ENCODE measurements around the gene UST.

UST gene

DNA sequence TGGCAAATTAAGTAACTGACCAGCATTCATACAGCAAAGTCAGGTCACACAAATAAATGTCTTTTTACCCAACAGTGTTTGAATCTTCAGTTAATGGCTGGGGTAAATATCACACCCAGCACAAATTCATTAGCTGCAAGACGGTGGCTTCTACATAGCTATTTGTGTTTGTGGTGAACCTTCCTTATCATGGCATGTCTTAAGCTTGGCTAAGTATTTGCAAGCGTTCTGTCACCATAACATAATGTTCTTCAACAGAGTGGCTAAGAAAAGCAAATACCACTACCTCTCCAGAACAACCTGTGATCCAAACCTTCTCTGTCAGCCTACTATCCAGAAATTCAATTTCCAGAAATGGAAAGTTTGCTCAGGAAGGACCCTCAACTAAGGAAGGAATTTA is 315.1 kb downstream of the UST start:
- H3K4me1 ChIP-seq (ENCODE audit: control insufficient read depth, insufficient read depth, low read length): peaks cover 4% of the 10 kb centered on the region
- WGBS (ENCODE audit: insufficient coverage, insufficient read length): no CpG with 5 or more reads among the region's 2 CpGs
- no peak overlapping the region for H3K27ac ChIP-seq (ENCODE audit: low read length)

DNA sequence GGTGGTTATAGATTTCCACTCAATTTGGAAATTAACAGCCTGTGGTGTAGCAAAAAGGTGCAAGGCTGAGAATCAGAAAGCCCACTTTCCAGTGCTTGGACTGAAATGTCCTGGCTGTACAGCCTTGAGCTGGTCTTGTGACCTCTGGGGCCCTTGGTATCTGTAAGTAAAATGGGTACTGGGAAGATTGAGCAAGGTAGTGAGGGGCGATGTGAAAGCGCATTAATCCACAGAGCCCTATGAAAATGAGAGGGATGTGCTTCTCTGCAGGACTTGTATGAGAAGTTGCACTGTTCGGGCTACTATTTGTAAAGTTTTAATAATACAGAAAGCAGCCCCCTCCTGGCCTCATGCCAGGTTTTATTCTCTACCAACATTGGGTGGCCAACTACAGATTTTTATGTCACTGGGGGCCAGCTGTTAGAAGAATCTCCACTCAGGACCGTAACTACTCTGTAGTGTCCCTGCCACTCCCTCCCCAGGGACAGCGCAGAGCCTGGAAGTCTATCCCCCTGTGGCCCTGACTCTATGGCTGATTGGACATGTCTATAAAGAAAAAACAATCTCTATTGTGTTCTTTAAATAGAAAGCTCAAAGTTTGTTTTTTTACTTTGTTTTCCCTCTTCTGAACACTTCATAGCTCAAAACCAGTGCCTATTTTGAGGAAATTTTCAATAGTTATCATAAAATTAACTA is 316.0 kb downstream of the UST start:
- Histone ChIP-seq H3K4me1 (ENCODE audit: control insufficient read depth, insufficient read depth, low read length) (peaks cover 4% of the 10 kb centered on the region), H3K36me3 (ENCODE audit: control insufficient read depth, insufficient read depth, low read length) (no peaks in the 10 kb centered on the region), H3K27ac (ENCODE audit: low read length) (no peak overlapping the region), H3K27me3 (ENCODE audit: control insufficient read depth, insufficient read depth, low read length) (no peaks in the 10 kb centered on the region), H3K4me3 (ENCODE audit: low read length) (no peak overlapping the region), H3K9me3 (ENCODE audit: control insufficient read depth, insufficient read depth, low read length) (no peaks in the 10 kb centered on the region)
- WGBS (ENCODE audit: insufficient coverage, insufficient read length): no CpG with 5 or more reads among the region's 5 CpGs
- DNase-seq (ENCODE audit: low read depth, low spot score): no peak

More for the DNA sequence above, 315.1 kb downstream of the UST start:
- no peak for DNase-seq (ENCODE audit: low read depth, low spot score)
- Histone ChIP-seq H3K4me3 (ENCODE audit: low read length) (no peak overlapping the region), H3K36me3 (ENCODE audit: control insufficient read depth, insufficient read depth, low read length) (no peaks in the 10 kb centered on the region), H3K9me3 (ENCODE audit: control insufficient read depth, insufficient read depth, low read length) (no peaks in the 10 kb centered on the region), H3K27me3 (ENCODE audit: control insufficient read depth, insufficient read depth, low read length) (no peaks in the 10 kb centered on the region)

DNA sequence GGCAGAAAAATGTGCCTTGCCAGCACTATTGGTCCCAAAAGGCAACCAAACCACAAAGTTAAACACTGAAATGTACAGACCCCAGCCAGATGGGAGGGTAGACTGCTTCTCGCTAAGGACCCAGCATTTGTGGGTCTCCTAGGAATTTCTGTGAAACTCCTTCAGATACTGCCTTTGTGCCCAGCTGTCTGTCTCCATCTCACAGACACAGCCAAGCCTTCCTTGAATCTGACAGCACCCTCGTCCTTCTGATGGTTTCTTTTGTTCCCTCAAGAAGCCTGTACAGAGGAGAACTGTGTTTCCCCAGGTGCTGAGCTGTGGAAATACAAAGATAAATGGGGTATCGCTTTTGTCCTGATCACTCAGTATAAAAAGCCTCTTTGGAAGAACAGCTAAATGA is 316.6 kb downstream of the UST start:
- no peaks in the 10 kb centered on the region for H3K27me3 ChIP-seq (ENCODE audit: control insufficient read depth, insufficient read depth, low read length)
- no peak for DNase-seq (ENCODE audit: low read depth, low spot score)
- H3K27ac ChIP-seq (ENCODE audit: low read length): no peak overlapping the region
- no peak overlapping the region for H3K4me3 ChIP-seq (ENCODE audit: low read length)
- no CpG with 5 or more reads among the region's 3 CpGs for WGBS (ENCODE audit: insufficient coverage, insufficient read length)
- peaks cover 4% of the 10 kb centered on the region for H3K4me1 ChIP-seq (ENCODE audit: control insufficient read depth, insufficient read depth, low read length)
- no peaks in the 10 kb centered on the region for H3K36me3 ChIP-seq (ENCODE audit: control insufficient read depth, insufficient read depth, low read length)
- no peaks in the 10 kb centered on the region for H3K9me3 ChIP-seq (ENCODE audit: control insufficient read depth, insufficient read depth, low read length)

DNA sequence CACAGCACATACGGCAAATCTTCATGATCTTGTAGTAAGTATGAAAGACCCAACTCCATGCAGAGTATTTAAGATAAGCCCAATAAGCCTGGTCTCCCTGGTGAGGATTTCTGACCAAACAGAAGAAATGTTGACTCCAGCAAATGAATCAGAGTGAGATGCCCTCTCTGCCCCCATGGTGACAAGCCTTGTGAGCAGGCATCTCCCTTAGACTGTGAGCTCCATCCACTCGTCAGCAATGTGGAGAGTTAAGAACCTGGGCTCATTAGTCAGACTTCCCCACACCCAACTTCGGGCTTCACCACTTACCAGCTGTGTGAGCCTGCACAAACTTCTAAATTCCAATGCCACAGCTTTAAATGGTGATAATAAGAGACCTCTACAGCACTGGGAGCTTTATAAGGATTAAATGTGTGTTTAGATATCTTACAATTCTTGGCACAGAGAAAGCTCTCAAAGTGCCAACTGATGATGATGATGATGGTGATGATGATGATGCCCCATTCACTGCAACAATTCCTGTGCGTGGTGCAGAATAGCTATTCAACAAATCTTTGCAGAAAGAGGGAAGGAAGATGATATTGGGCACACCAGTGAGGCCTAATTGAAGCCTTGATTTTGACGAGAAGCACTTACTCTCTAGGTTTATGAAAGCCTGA is 317.3 kb downstream of the UST start:
- DNase-seq (ENCODE audit: low read depth, low spot score): no peak
- no peaks in the 10 kb centered on the region for H3K27me3 ChIP-seq (ENCODE audit: control insufficient read depth, insufficient read depth, low read length)
- H3K4me3 ChIP-seq (ENCODE audit: low read length): no peak overlapping the region
- H3K4me1 ChIP-seq (ENCODE audit: control insufficient read depth, insufficient read depth, low read length): peaks cover 2% of the 10 kb centered on the region
- H3K36me3 ChIP-seq (ENCODE audit: control insufficient read depth, insufficient read depth, low read length): no peaks in the 10 kb centered on the region
- no CpG with 5 or more reads among the region's 5 CpGs for WGBS (ENCODE audit: insufficient coverage, insufficient read length)
- no peaks in the 10 kb centered on the region for H3K9me3 ChIP-seq (ENCODE audit: control insufficient read depth, insufficient read depth, low read length)
- no peak overlapping the region for H3K27ac ChIP-seq (ENCODE audit: low read length)

DNA sequence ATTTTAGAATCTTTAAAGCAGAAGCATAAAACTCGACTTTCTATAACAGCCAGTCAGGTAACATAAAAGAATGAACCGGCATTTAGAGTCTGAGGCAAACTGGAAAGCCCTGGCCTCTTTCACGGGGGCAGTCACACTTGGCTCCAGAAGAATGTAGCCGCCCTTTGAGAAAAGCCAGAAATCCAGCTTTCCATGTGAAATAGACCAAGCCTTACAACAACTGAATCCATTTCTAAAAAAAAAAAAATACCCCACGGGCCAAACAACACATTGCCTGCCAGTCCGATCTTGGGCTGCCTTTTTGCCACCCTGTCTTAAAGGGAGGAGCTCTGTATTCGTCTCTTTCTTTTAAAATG is 317.8 kb downstream of the UST start:
- H3K4me1 ChIP-seq (ENCODE audit: control insufficient read depth, insufficient read depth, low read length): no peaks in the 10 kb centered on the region; the same call in 1 of the 2 replicates
- no peaks in the 10 kb centered on the region for H3K27me3 ChIP-seq (ENCODE audit: control insufficient read depth, insufficient read depth, low read length)
- no CpG with 5 or more reads among the region's 7 CpGs for WGBS (ENCODE audit: insufficient coverage, insufficient read length)
- no peak overlapping the region for H3K4me3 ChIP-seq (ENCODE audit: low read length)
- DNase-seq (ENCODE audit: low read depth, low spot score): no peak
- no peak overlapping the region for H3K27ac ChIP-seq (ENCODE audit: low read length)
- no peaks in the 10 kb centered on the region for H3K9me3 ChIP-seq (ENCODE audit: control insufficient read depth, insufficient read depth, low read length)
- H3K36me3 ChIP-seq (ENCODE audit: control insufficient read depth, insufficient read depth, low read length): no peaks in the 10 kb centered on the region

- Histone ChIP-seq H3K27me3 (ENCODE audit: control insufficient read depth, insufficient read depth, low read length) (no peaks in the 10 kb centered on the region), H3K9me3 (ENCODE audit: control insufficient read depth, insufficient read depth, low read length) (no peaks in the 10 kb centered on the region), H3K36me3 (ENCODE audit: control insufficient read depth, insufficient read depth, low read length) (no peaks in the 10 kb centered on the region), H3K27ac (ENCODE audit: low read length) (no peak overlapping the region), H3K4me3 (ENCODE audit: low read length) (no peak overlapping the region), H3K4me1 (ENCODE audit: control insufficient read depth, insufficient read depth, low read length) (no peaks in the 10 kb centered on the region; the same call in 1 of the 2 replicates)
- DNase-seq (ENCODE audit: low read depth, low spot score): no peak
- no CpG with 5 or more reads among the region's 4 CpGs for WGBS (ENCODE audit: insufficient coverage, insufficient read length)
Observed at GRCh38 chr6:149065121-149065520, 318.3 kb downstream of the UST start.

- Histone ChIP-seq H3K4me3 (ENCODE audit: low read length) (no peak overlapping the region), H3K4me1 (ENCODE audit: control insufficient read depth, insufficient read depth, low read length) (no peaks in the 10 kb centered on the region), H3K27ac (ENCODE audit: low read length) (no peak overlapping the region), H3K27me3 (ENCODE audit: control insufficient read depth, insufficient read depth, low read length) (no peaks in the 10 kb centered on the region), H3K36me3 (ENCODE audit: control insufficient read depth, insufficient read depth, low read length) (no peaks in the 10 kb centered on the region), H3K9me3 (ENCODE audit: control insufficient read depth, insufficient read depth, low read length) (no peaks in the 10 kb centered on the region)
- no peak for DNase-seq (ENCODE audit: low read depth, low spot score)
- no CpG with 5 or more reads among the region's 8 CpGs for WGBS (ENCODE audit: insufficient coverage, insufficient read length)
Observed at GRCh38 chr6:149065658-149066556, 319.1 kb downstream of the UST start.

- no peak overlapping the region for H3K4me3 ChIP-seq (ENCODE audit: low read length)
- 0 out of 2 replicates have a peak, but pooled peaks cover 4% of the 10 kb centered on the region for H3K36me3 ChIP-seq (ENCODE audit: control insufficient read depth, insufficient read depth, low read length)
- no CpG with 5 or more reads among the region's 4 CpGs for WGBS (ENCODE audit: insufficient coverage, insufficient read length)
- no peak for DNase-seq (ENCODE audit: low read depth, low spot score)
- H3K4me1 ChIP-seq (ENCODE audit: control insufficient read depth, insufficient read depth, low read length): no peaks in the 10 kb centered on the region
- no peak overlapping the region for H3K27ac ChIP-seq (ENCODE audit: low read length)
- H3K27me3 ChIP-seq (ENCODE audit: control insufficient read depth, insufficient read depth, low read length): no peaks in the 10 kb centered on the region
- H3K9me3 ChIP-seq (ENCODE audit: control insufficient read depth, insufficient read depth, low read length): no peaks in the 10 kb centered on the region
Observed at GRCh38 chr6:149071997-149072396, 325.2 kb downstream of the UST start.

GRCh38 chr6:149074832-149075258 is 328.0 kb downstream of the UST start:
- Histone ChIP-seq H3K27me3 (ENCODE audit: control insufficient read depth, insufficient read depth, low read length) (no peaks in the 10 kb centered on the region), H3K4me3 (ENCODE audit: low read length) (no peak overlapping the region), H3K9me3 (ENCODE audit: control insufficient read depth, insufficient read depth, low read length) (no peaks in the 10 kb centered on the region), H3K36me3 (ENCODE audit: control insufficient read depth, insufficient read depth, low read length) (0 out of 2 replicates have a peak, but pooled peaks cover 4% of the 10 kb centered on the region), H3K27ac (ENCODE audit: low read length) (no peak overlapping the region), H3K4me1 (ENCODE audit: control insufficient read depth, insufficient read depth, low read length) (no peaks in the 10 kb centered on the region)
- DNase-seq (ENCODE audit: low read depth, low spot score): no peak
- no CpG with 5 or more reads among the region's 2 CpGs for WGBS (ENCODE audit: insufficient coverage, insufficient read length)

DNA sequence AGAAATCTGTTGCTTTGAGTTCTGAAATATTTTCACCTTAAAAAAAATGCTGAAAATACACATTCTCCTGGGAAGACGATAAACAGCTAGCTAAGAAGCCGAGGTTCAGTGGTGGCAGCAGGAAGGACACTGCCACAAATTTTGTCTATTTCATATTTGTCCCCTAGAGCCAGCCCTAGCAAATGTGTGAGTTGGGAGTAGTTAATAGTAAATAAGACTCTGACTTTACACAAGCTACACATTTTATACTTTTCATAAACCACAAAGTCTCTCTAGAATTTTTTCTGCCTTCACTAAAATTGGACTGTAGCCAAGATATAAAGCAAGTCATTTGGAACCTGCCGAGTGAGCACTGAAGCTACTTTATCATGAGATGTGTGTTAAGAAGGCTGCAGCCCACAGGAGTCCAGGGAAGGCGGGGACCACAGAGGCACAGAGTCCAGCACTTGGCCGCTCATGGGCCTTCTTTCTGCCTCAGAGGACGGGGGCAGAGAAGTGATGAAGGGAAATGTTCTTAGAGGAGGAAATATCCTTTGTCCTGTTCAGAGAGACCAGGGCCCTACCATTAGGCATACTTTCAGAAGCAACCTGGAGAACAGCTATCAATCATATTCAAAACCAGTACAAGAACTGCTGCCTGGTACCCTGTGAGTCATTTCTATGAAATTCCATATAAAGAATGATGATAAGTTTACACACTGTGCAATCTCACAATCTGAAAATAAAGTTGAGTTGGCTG is 329.0 kb downstream of the UST start:
- no peak overlapping the region for H3K4me3 ChIP-seq (ENCODE audit: low read length)
- no peaks in the 10 kb centered on the region for H3K4me1 ChIP-seq (ENCODE audit: control insufficient read depth, insufficient read depth, low read length)
- H3K27ac ChIP-seq (ENCODE audit: low read length): no peak overlapping the region

More for the DNA sequence above, 329.0 kb downstream of the UST start:
- DNase-seq (ENCODE audit: low read depth, low spot score): no peak
- H3K9me3 ChIP-seq (ENCODE audit: control insufficient read depth, insufficient read depth, low read length): no peaks in the 10 kb centered on the region
- no peaks in the 10 kb centered on the region for H3K27me3 ChIP-seq (ENCODE audit: control insufficient read depth, insufficient read depth, low read length)
- H3K36me3 ChIP-seq (ENCODE audit: control insufficient read depth, insufficient read depth, low read length): 0 out of 2 replicates have a peak, but pooled peaks cover 4% of the 10 kb centered on the region
- WGBS (ENCODE audit: insufficient coverage, insufficient read length): no CpG with 5 or more reads among the region's 6 CpGs

Measured in iPS DF 6.9 (cell line).